HG03469 (cell line): ENCODE results near the gene TMEM225B.
"Not testable (repeated sequence)": the region's sequence is repeated elsewhere in the genome, so short reads cannot be mapped to it uniquely, and the experiment has no call there.

Experiments used
- ATAC-seq: cut with Tn5 transposase; IDR thresholded peaks from one replicate; pipeline ENCODE4 v1.9.1; 2021; ENCODE audit warnings: mild to moderate bottlenecking, moderate library complexity, moderate number of reproducible peaks; ENCODE audit not compliant: unreplicated experiment

Gene TMEM225B

GRCh38 chr7:99623091-99623693, 25.1 kb downstream of the TMEM225B start:
- ATAC-seq = no peak

DNA sequence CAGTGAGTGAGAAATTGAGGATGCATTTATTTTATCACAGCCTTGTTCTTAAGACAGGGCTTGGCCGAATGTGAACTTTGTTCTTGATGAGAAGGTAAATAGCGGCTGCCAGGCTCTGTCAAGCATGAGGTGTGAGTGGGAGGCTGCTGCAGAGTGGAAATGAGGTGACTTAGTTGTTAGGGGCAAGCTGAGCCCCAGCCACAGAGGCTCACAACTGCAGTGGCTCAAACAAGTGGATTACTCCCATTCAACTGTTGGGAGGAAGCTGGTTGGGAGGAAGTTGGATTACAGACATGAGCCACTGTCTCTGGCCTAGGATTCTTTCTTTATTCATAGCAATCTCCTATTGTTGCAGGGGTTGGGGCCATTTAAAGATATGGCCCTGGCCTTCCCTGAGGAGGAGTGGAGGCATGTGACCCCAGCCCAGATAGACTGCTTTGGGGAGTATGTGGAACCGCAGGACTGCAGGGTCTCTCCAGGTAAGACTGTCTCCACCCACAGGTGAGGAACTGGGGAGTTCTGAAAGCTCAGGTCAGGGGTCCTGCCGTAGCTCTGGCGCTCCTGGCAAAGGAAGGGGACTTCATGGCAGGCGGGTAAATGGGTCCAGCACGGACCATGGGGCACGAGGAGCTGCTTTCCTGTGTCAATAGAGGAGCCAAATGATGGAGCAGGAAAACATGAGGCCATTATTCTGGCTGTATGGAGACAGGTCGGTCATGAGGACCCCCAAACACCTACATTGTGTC, 25.8 kb downstream of the TMEM225B start:
- ATAC-seq = no peak

DNA sequence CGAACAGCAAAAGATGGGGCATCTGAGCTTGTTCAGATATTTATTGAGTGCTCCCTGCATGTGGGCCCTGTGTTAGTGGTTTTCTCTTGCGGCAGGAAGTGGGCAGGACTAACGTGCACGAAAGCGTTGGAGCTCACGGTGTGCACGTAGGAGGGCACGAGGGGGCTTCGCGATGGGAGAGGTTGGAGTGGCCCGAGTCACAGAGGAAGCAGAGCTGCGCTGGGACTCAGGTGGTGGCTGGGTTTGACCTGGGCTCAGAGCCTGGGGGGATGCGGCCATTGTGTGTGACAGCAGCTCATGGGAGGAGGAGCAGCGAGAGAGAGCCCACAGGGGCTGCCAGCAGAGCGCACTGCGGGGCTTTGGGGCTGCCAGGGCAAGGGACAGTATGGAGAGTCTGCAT, 26.4 kb downstream of the TMEM225B start:
- ATAC-seq = no peak

GRCh38 chr7:99625321-99625720, 27.3 kb downstream of the TMEM225B start:
- ATAC-seq = no peak

DNA sequence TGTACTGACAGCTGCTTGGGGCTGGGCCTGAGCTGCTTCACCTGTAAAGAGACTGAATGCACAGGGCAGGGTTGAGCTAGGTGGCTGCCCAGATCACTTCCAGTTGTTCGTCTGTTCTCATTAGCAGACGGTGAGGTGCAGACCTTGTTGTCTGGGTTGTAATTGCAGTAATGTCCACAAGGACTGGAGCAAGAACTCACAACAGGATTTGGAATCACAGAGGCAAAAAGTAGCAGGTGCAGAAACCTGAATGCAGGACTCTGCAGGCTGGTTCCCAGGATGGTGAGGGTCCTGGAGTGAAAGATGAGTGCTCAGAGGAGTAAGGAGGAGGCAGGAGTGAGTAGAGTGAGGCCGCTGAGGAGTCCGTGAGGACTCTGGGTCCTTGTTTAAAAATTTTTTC, 27.9 kb downstream of the TMEM225B start:
- ATAC-seq = no peak

- no peak for ATAC-seq
These were observed 28.6 kb downstream of the TMEM225B start for GRCh38 chr7:99626661-99627060.

DNA sequence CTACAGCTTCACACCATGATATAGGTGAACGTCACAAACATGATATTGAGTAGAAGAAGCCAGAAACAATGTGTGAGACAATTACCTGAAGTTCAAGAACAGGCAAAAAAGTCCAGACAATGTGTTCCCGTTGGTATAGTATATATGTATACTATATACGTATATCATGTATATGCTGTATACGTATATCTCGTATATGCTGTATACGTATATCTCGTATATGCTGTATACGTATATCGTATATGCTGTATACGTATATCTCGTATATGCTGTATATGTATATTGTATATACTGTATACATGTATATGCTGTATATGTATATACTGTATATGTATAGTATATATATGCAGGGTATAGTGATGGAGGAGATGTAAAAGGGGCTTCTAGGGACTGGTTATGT, 29.4 kb downstream of the TMEM225B start:
- no peak for ATAC-seq

DNA sequence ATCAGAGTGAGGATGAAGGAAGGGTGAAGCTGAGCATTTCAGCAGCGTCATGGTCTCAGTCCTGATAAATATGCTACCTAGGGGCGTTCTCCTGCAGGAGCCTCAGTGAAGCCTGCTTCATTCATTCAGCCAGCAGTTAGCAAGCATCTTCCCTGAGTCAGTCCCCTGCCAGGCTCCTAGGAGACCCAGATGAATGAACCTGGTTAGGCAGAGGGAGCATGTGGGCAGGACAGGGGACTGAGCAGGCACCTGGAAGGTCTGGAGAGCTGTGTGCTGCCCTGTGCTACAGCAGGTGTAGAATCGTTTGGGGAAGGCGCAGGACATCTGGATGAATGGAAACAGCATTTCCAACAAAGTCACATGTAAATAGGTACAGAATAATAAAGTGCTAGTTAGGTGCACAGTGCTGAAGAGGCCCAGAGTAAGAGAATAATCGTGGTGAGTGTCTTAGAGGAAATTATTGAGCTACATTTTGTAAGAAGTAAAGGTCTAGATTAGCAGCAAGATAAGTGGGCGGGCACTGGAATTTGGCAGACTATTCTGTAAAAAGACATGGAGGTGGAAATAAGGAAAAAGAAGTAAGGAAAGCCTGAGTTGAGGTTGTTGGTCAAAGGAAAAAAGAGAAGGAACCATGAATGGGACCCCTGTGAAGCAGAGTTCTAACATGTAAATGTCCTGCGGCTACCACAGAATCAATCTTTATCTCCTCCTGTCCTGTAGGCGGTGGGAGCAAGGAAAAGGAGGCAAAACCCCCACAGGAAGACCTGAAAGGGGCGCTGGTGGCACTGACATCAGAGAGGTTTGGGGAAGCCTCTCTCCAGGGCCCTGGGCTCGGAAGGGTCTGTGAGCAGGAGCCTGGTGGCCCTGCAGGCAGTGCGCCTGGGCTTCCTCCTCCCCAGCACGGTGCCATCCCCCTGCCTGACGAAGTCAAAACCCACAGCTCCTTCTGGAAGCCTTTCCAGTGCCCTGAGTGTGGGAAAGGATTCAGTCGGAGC, 30.7 kb downstream of the TMEM225B start:
- ATAC-seq = no peak

DNA sequence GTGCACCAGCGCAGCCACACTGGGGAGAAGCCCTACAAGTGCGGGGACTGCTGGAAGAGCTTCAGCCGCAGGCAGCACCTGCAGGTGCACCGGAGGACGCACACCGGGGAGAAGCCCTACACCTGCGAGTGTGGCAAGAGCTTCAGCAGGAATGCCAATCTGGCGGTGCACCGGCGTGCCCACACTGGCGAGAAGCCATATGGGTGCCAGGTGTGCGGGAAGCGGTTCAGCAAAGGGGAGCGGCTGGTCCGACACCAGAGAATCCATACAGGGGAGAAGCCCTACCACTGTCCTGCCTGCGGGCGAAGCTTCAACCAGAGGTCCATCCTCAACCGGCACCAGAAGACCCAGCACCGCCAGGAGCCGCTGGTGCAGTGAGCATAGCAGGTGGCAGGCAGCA, 31.6 kb downstream of the TMEM225B start:
- no peak for ATAC-seq

GRCh38 chr7:99631295-99632109, 33.4 kb downstream of the TMEM225B start:
- no peak for ATAC-seq

DNA sequence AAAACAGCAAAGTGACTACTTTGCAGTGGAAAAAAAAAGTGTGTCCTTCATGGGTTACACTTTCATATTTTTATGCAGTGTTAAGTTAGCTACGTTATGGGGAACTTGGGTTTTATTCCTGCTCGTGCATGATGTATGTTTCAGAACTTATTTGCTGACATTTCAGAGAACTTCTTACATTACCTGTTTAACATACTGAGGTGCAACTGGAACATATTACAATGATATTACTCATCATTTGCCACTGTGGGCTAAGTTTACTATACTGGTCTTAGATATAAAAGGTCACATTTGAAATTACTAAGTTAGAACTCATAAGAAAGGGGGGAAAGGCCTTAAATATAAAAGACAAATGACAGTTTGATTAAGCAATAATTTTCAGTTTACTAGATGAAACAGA, 39.3 kb downstream of the TMEM225B start:
- ATAC-seq = not testable (repeated sequence)

GRCh38 chr7:99638731-99639130, 40.7 kb downstream of the TMEM225B start:
- no peak for ATAC-seq

DNA sequence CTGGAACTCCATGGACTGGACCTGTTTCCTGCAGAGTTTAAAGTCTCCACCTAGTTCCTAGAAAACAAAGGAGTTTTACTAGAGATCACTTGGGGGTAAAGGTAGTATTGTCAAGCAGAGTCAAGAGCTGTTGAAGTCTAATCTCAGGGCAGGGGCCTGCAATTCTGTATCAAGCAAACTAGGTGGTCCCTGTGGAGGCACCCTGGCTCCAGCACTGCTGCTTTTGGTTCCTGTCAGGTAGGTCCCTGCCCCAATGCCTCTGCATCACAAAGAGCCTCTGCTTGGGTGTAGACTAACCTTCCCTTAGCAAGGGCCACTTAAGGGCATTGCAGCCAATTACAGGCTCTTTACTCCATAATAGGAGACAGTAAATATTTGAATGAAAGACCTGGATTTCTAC, 41.2 kb downstream of the TMEM225B start:
- ATAC-seq = no peak

- no peak for ATAC-seq
These were observed 44.0 kb downstream of the TMEM225B start for GRCh38 chr7:99642027-99642426.

- ATAC-seq = no peak
These were observed 45.4 kb downstream of the TMEM225B start for GRCh38 chr7:99643464-99643863.

DNA sequence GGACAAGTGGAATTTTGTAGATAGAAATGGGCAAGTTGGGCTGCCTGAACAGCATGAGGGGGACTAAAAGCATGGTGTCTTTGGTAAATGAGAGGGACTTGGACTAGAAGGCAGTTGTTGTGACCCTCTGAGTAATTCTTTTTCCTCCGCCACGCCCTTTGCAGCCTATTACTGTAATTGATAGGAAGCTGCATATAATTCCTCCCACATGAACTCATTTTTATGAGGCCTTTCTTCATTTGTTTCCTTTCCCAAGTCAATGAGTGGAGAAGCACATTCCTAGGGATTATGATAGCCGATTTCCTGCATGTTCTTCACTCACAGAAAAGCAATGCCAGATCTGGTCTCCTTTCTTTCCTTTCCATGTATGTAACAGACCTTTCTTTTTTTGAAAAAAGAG, 46.4 kb downstream of the TMEM225B start:
- ATAC-seq = no peak

GRCh38 chr7:99645590-99645989, 47.5 kb downstream of the TMEM225B start:
- no peak for ATAC-seq

DNA sequence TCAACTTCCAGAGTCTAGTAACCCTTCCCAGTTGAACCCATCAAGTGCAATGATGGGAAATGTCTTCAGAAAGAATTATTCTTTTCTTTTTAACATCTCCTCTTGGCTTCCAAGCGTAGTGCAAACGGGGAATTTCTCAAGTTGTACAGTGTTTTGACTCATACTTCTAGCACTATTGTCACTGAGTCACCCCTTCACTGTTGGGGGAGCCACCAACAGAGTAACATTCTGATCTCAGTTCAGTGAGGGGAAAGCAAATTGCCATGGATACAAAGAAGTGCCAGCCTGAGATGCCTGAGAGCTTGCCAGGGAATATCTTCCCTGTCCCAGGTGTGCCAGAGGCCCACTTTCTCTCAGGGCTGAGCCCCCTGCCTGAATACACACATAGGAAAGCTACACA, 50.8 kb downstream of the TMEM225B start:
- no peak for ATAC-seq

- ATAC-seq = no peak
These were observed 53.2 kb downstream of the TMEM225B start for GRCh38 chr7:99651290-99651689.

- no peak for ATAC-seq
These were observed 54.6 kb downstream of the TMEM225B start for GRCh38 chr7:99652671-99653070.

- not testable (repeated sequence) for ATAC-seq
These were observed 55.2 kb downstream of the TMEM225B start for GRCh38 chr7:99653269-99653668.
